Adrenal gland (tissue), 5 donors: ENCODE data around the gene NLRP6.

Experiments used
- CTCF ChIP-seq, 6 experiments: fragments of 450-650 bp in 4 of 6; fragments of 200-600 bp in 2 of 6; sonication (generic) in 1 of 6; IDR thresholded peaks; 1 replicate in 5 of 6; 2 replicates in 1 of 6; pipeline versions ENCODE4 v1.5.1 to v1.8.0; 2016 to 2021; ENCODE audit warnings: antibody characterized with exemption in 6 of 6, mild to moderate bottlenecking in 2 of 6, moderate library complexity in 1 of 6
- POLR2A ChIP-seq, 2 donors: fragments of 450-650 bp; IDR thresholded peaks; one replicate each; pipeline ENCODE4 v1.6.1; 2017; ENCODE audit warnings: antibody characterized with exemption in 2 of 2, mild to moderate bottlenecking in 2 of 2, moderate library complexity in 1 of 2
- donor health status: DM: no; HTN: no; CAD: no.

- TF ChIP-seq CTCF (IDR thresholded peaks at IDR 0.05) (no peak), POLR2A (IDR thresholded peaks at IDR 0.05) (no peak)
These were observed 48.8 kb downstream of the NLRP6 start for GRCh38 chr11:326842-327580.
